Muscle layer of duodenum (tissue), 2 donors: ENCODE results near the gene NPAT.
"Not testable (repeated sequence)": the region's sequence is repeated elsewhere in the genome, so short reads cannot be mapped to it uniquely, and the experiment has no call there.

Experiments used
- H3K27ac ChIP-seq: one replicate; pipeline ENCODE4 v1.7.0; 2013; ENCODE audit warnings: mild to moderate bottlenecking, low read length
- H3K27me3 ChIP-seq: one replicate; pipeline ENCODE4 v1.7.0; 2013; ENCODE audit warnings: low read depth, mild to moderate bottlenecking, control low read depth, low read length
- H3K36me3 ChIP-seq, 2 donors: one replicate each; pipeline ENCODE4 v1.7.0; 2013; ENCODE audit warnings: low read length in 2 of 2, control low read depth in 1 of 2, mild to moderate bottlenecking in 1 of 2; ENCODE audit not compliant: insufficient read depth in 2 of 2, control insufficient read depth in 1 of 2
- H3K4me1 ChIP-seq, 2 donors: one replicate each; pipeline ENCODE4 v1.7.0; 2013; ENCODE audit warnings: low read length in 2 of 2, mild to moderate bottlenecking in 2 of 2, control low read depth in 1 of 2, moderate library complexity in 1 of 2; ENCODE audit not compliant: insufficient read depth in 2 of 2, control insufficient read depth in 1 of 2
- H3K4me3 ChIP-seq, 2 donors: one replicate each; pipeline ENCODE4 v1.7.0; 2013; ENCODE audit warnings: low read length in 2 of 2, low read depth in 1 of 2, mild to moderate bottlenecking in 1 of 2
- H3K9me3 ChIP-seq, 2 donors: one replicate each; pipeline ENCODE4 v1.7.0; 2013; ENCODE audit warnings: low read length in 2 of 2, control low read depth in 1 of 2, mild to moderate bottlenecking in 1 of 2; ENCODE audit not compliant: control insufficient read depth in 1 of 2
- donor health status: healthy.

The NPAT gene

GRCh38 chr11:108148556-108148955 lies 73.9 kb downstream of the NPAT start:
- Histone ChIP-seq H3K4me1 (no peaks in the 10 kb centered on the region), H3K36me3 (peaks cover 51 to 70% of the 10 kb centered on the region in 2 donors), H3K4me3 (no peak overlapping the region), H3K9me3 (no peaks in the 10 kb centered on the region), H3K27ac (no peak overlapping the region), H3K27me3 (no peaks in the 10 kb centered on the region)

- H3K36me3 ChIP-seq = peaks cover 58 to 84% of the 10 kb centered on the region in 2 donors
- no peak overlapping the region for H3K4me3 ChIP-seq
- no peaks in the 10 kb centered on the region for H3K4me1 ChIP-seq
- no peaks in the 10 kb centered on the region for H3K9me3 ChIP-seq
- no peak overlapping the region for H3K27ac ChIP-seq
- no peaks in the 10 kb centered on the region for H3K27me3 ChIP-seq
Observed at GRCh38 chr11:108147150-108147549, 75.3 kb downstream of the NPAT start.

GRCh38 chr11:108144615-108145014 lies 77.8 kb downstream of the NPAT start:
- no peak overlapping the region for H3K4me3 ChIP-seq
- no peaks in the 10 kb centered on the region for H3K4me1 ChIP-seq
- H3K27me3 ChIP-seq = no peaks in the 10 kb centered on the region
- H3K9me3 ChIP-seq = no peaks in the 10 kb centered on the region
- peaks cover 58 to 87% of the 10 kb centered on the region in 2 donors for H3K36me3 ChIP-seq
- no peak overlapping the region for H3K27ac ChIP-seq

- Histone ChIP-seq H3K9me3 (no peaks in the 10 kb centered on the region), H3K4me3 (no peak overlapping the region), H3K27me3 (no peaks in the 10 kb centered on the region), H3K36me3 (peaks cover 57 to 76% of the 10 kb centered on the region in 2 donors), H3K27ac (no peak overlapping the region), H3K4me1 (no peaks in the 10 kb centered on the region)
Observed at GRCh38 chr11:108142304-108142703, 80.1 kb downstream of the NPAT start.

- H3K9me3 ChIP-seq = no peaks in the 10 kb centered on the region
- no peaks in the 10 kb centered on the region for H3K4me1 ChIP-seq
- no peak overlapping the region for H3K4me3 ChIP-seq
- H3K27me3 ChIP-seq = no peaks in the 10 kb centered on the region
- H3K27ac ChIP-seq = no peak overlapping the region
- H3K36me3 ChIP-seq = peaks cover 29 to 39% of the 10 kb centered on the region in 2 donors
Observed at GRCh38 chr11:108137212-108137611, 85.2 kb downstream of the NPAT start.

GRCh38 chr11:108135845-108136544 lies 86.4 kb downstream of the NPAT start:
- Histone ChIP-seq H3K27me3 (no peaks in the 10 kb centered on the region), H3K9me3 (no peaks in the 10 kb centered on the region), H3K27ac (no peak overlapping the region), H3K4me3 (no peak overlapping the region), H3K4me1 (no peaks in the 10 kb centered on the region), H3K36me3 (peaks cover 23 to 30% of the 10 kb centered on the region in 2 donors)

GRCh38 chr11:108132993-108133538 lies 89.4 kb downstream of the NPAT start:
- H3K36me3 ChIP-seq = peaks cover 8 to 12% of the 10 kb centered on the region in 2 donors
- H3K27me3 ChIP-seq, H3K4me1 ChIP-seq, H3K4me3 ChIP-seq, H3K9me3 ChIP-seq, H3K27ac ChIP-seq: not testable (repeated sequence)

- Histone ChIP-seq H3K27ac (no peak overlapping the region), H3K36me3 (peaks cover 12% of the 10 kb centered on the region in 2 donors), H3K4me1 (no peaks in the 10 kb centered on the region)
Observed at GRCh38 chr11:108131993-108132392, 90.4 kb downstream of the NPAT start.

GRCh38 chr11:108128772-108129171 lies 93.7 kb downstream of the NPAT start:
- no peak overlapping the region for H3K4me3 ChIP-seq
- no peaks in the 10 kb centered on the region for H3K9me3 ChIP-seq
- H3K4me1 ChIP-seq = peaks cover 0 to 5% of the 10 kb centered on the region in 2 donors
- H3K27ac ChIP-seq = no peak overlapping the region
- H3K36me3 ChIP-seq = peaks cover 0 to 6% of the 10 kb centered on the region in 2 donors
- H3K27me3 ChIP-seq = no peaks in the 10 kb centered on the region

More at GRCh38 chr11:108131993-108132392, 90.4 kb downstream of the NPAT start:
- Histone ChIP-seq H3K27me3 (no peaks in the 10 kb centered on the region), H3K4me3 (no peak overlapping the region), H3K9me3 (no peaks in the 10 kb centered on the region)

GRCh38 chr11:108125096-108125495 lies 97.3 kb downstream of the NPAT start:
- H3K4me1 ChIP-seq = peaks cover 5 to 15% of the 10 kb centered on the region in 2 donors
- peaks cover 0 to 4% of the 10 kb centered on the region in 2 donors for H3K36me3 ChIP-seq
- no peaks in the 10 kb centered on the region for H3K27me3 ChIP-seq
- no peak overlapping the region for H3K27ac ChIP-seq
- H3K9me3 ChIP-seq = no peaks in the 10 kb centered on the region
- no peak overlapping the region for H3K4me3 ChIP-seq

- no peaks in the 10 kb centered on the region for H3K36me3 ChIP-seq
- H3K9me3 ChIP-seq = no peaks in the 10 kb centered on the region
- H3K4me1 ChIP-seq = peaks cover 5 to 15% of the 10 kb centered on the region in 2 donors
- H3K27me3 ChIP-seq = no peaks in the 10 kb centered on the region
- H3K4me3 ChIP-seq = peak overlapping the region; percentile 63 to 71
- peak overlapping the region; percentile 55 for H3K27ac ChIP-seq
Observed at GRCh38 chr11:108122166-108122628, 100.2 kb downstream of the NPAT start.
